ENCODE data around the gene CBX5. TPM values are rescaled to one million over a fixed set of nuclear protein-coding genes. Genes with fewer than 3 reads are reported as not detected.

CBX5 gene
- total RNA-seq, 3 donors from 2014 or later = 37.1 to 56.9 (median 50.5) TPM

DNA sequence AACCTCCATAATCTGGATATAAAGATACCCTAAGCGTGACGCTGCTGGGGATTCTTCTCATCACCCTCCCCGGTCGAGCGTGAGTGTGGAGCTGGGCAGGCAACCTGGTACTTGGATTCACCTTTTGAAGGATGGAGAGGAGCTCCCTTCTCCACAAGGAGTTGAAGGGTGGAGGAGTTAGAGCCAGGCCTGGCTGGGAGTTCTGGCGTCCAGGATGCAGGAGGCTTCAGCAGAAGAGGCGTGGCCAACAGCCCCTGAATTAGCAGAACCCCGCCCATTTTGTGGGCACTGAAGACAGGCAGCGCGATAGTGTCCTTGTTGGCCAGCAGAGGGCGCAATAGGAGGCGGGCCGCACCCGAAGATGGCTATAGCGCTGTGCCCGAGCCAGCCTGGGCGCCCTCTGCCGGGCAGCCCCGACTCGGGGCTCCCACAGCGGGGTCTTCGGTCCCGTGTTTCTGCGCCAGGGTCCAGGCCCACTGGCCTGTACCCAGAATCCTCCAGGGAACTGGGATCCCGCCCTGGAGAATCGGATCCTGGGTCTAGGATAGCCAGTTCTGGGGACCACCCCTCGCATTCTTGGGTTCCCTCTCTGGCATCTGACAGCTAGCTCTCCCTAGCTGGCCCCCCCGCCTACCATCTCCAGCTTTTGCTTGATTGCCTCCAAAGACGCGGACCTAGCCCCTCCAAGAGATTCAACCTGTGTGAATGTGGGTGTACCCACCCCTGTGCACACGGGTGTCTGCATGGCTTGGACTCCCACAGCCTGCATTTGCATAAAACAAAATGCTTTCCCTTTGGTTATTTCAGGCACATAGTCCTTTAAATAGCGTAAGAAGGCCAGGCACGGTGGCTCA, 65.1 kb downstream of the CBX5 start:
- TF ChIP-seq, protein P1, sequence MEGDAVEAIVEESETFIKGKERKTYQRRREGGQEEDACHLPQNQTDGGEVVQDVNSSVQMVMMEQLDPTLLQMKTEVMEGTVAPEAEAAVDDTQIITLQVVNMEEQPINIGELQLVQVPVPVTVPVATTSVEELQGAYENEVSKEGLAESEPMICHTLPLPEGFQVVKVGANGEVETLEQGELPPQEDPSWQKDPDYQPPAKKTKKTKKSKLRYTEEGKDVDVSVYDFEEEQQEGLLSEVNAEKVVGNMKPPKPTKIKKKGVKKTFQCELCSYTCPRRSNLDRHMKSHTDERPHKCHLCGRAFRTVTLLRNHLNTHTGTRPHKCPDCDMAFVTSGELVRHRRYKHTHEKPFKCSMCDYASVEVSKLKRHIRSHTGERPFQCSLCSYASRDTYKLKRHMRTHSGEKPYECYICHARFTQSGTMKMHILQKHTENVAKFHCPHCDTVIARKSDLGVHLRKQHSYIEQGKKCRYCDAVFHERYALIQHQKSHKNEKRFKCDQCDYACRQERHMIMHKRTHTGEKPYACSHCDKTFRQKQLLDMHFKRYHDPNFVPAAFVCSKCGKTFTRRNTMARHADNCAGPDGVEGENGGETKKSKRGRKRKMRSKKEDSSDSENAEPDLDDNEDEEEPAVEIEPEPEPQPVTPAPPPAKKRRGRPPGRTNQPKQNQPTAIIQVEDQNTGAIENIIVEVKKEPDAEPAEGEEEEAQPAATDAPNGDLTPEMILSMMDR (IDR thresholded peaks at IDR 0.05) = peak; percentile 96
- intact Hi-C loops (cut with DNase I, micrococcal nuclease) = no loop called here
- H3K4me3 ChIP-seq = no peak overlapping the region

DNA sequence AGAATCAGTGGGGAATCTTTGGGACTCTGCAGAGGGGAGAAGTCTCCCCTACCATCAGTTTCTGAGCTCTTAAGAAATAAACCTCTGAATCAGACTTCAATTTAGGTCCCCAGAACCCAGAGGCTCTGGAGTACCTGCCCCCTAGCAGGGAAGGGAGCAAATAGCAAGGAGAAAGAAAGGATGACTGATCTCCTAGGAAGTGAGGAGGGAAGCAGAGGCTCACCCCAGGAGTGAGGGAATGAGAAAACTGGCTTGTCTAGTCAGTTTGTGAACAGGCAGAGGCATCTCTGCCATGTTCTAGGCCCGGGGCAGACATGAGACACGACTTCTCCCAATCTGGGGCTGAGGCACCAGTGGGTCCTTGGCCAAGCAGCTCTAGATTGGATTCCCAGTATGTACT, 66.8 kb downstream of the CBX5 start:
- intact Hi-C loops (cut with DNase I, micrococcal nuclease) = no loop called here
- no peak for DNase-seq
- TF ChIP-seq, protein P1 (IDR thresholded peaks at IDR 0.05) = no peak

More for the DNA sequence above, 65.1 kb downstream of the CBX5 start:
- DNase-seq (peak; percentile 82 to 91 (median 85)), ATAC-seq (peak; percentile 94)
- Histone ChIP-seq H3K36me3 (ENCODE audit: low read depth) (no peaks in the 10 kb centered on the region), H3K9me3 (no peaks in the 10 kb centered on the region), H3K4me1 (ENCODE audit: low read depth) (peaks cover 13% of the 10 kb centered on the region)

GRCh38 chr12:54211920-54212319, 68.0 kb downstream of the CBX5 start:
- TF ChIP-seq, protein P1 (IDR thresholded peaks at IDR 0.05) = no peak
- DNase-seq = no peak
- Histone ChIP-seq H3K4me1 (ENCODE audit: low read depth) (peaks cover 3% of the 10 kb centered on the region), H3K36me3 (ENCODE audit: low read depth) (no peaks in the 10 kb centered on the region), H3K9me3 (no peaks in the 10 kb centered on the region), H3K4me3 (no peak overlapping the region)
- intact Hi-C loops (cut with DNase I, micrococcal nuclease) = no loop called here
- ATAC-seq = no peak

More for the DNA sequence above, 66.8 kb downstream of the CBX5 start:
- no peak for ATAC-seq
- Histone ChIP-seq H3K9me3 (no peaks in the 10 kb centered on the region), H3K36me3 (ENCODE audit: low read depth) (no peaks in the 10 kb centered on the region), H3K4me3 (no peak overlapping the region), H3K4me1 (ENCODE audit: low read depth) (peaks cover 13% of the 10 kb centered on the region)

GRCh38 chr12:54210400-54210790, 69.5 kb downstream of the CBX5 start:
- Histone ChIP-seq H3K4me3 (no peak overlapping the region), H3K4me1 (ENCODE audit: low read depth) (no peaks in the 10 kb centered on the region), H3K9me3 (no peaks in the 10 kb centered on the region), H3K36me3 (ENCODE audit: low read depth) (no peaks in the 10 kb centered on the region)
- intact Hi-C loops (cut with DNase I, micrococcal nuclease) = no loop called here
- DNase-seq (no peak), ATAC-seq (no peak)
- TF ChIP-seq, protein P1 (IDR thresholded peaks at IDR 0.05) = no peak

DNA sequence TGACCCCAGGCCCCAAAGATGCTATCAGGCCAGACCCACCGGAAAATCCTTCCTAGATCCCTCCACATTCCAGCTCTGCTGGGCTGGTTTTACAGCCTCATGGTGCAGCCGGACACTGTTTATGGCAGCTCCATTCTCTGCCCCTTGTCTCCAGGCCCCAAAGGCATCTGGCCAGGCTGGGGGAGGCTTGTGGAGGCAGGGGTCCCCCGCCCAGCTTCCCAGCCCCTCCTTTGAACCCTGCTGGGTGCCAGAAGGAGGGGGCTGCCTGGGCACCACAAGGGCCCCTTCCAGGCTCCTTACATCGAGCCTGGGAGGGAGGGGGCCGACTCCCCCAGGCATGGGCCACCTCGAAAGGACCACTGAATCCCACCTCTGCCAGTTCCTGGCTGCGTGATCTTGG, 71.3 kb downstream of the CBX5 start:
- intact Hi-C loops (cut with DNase I, micrococcal nuclease) = no loop called here
- Histone ChIP-seq H3K36me3 (ENCODE audit: low read depth) (no peaks in the 10 kb centered on the region), H3K4me3 (no peak overlapping the region), H3K4me1 (ENCODE audit: low read depth) (no peaks in the 10 kb centered on the region), H3K9me3 (no peaks in the 10 kb centered on the region)
- DNase-seq (no peak), ATAC-seq (no peak)
- TF ChIP-seq, protein P1 (IDR thresholded peaks at IDR 0.05) = no peak

All from mucosa of descending colon (tissue), 3 donors.